Measurements from ENCODE around the gene ALMS1. TPM values are rescaled to one million over a fixed set of nuclear protein-coding genes. Genes with fewer than 3 reads are reported as not detected.
A peak's percentile ranks its signal among the peaks of the same experiment; 100 is the strongest.

Gene ALMS1
- total RNA-seq, 2 experiments from 2014 or later = 35.5 to 57.8 TPM

DNA sequence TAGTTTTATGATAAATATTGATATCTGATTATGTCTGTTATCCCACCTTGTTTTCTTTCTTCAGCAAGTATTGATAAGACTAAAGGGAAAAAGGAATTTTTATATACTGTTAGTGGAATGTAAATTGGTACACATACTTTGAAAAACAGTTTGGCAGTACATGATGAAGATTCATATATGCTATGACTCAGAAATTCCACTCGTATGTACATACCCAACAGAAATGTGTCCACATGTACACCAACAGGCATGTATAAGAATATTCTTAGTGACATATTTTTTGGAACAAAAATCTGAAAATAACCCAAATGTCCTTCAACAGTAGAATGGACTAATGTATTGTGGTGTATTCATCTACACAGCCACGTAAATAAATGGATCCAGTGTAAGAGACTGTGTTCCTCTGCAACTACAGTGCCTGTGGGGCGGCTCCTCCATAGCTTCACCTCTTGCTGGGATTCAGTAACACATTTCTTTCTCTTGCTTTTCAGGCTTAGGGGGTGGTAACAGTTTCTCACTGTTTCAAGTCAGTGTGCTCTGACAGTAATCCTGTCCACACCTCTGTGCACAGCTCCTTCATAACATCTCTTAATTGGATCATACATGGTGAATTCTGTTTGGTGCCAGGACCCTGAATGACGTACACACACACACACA, 35.5 kb upstream of the ALMS1 start:
- CTCF ChIA-PET (ENCODE audit: unreplicated experiment) = no interaction called here
- Histone ChIP-seq H3K9me2 (ENCODE audit: insufficient read depth, low read length) (peaks cover 4% of the 10 kb centered on the region; the same call in 1 of the 2 replicates), H2AFZ (ENCODE audit: low read length) (no peak overlapping the region), H3K36me3 (ENCODE audit: insufficient read depth, low read length) (no peaks in the 10 kb centered on the region), H3K79me2 (ENCODE audit: insufficient read depth, low read depth, low read length) (no peaks in the 10 kb centered on the region), H3K4me2 (ENCODE audit: low read length) (no peak overlapping the region), H4K20me1 (ENCODE audit: insufficient read depth, low read length) (no peaks in the 10 kb centered on the region), H3K27ac (ENCODE audit: low read depth, low read length, poor library complexity, severe bottlenecking) (no peak overlapping the region), H3K4me3 (ENCODE audit: low read depth, low read length, poor library complexity, severe bottlenecking) (no peak overlapping the region), H3K9me3 (ENCODE audit: low read length) (no peaks in the 10 kb centered on the region), H3K4me1 (ENCODE audit: insufficient read depth, low read length, poor library complexity, severe bottlenecking) (no peaks in the 10 kb centered on the region)
- intact Hi-C loops (cut with micrococcal nuclease; ENCODE audit: unreplicated experiment) = no loop called here
- DNase-seq (ENCODE audit: low spot score) = no peak
- POLR2A ChIA-PET = interaction anchor here (0.6 kb wide), 1 partner anchor 362 kb away, joined by 3 read pairs; no protein-coding TSS in a partner anchor
- BruUV-seq (replicated peaks) = no TSS peak
- TF ChIP-seq, protein P1, sequence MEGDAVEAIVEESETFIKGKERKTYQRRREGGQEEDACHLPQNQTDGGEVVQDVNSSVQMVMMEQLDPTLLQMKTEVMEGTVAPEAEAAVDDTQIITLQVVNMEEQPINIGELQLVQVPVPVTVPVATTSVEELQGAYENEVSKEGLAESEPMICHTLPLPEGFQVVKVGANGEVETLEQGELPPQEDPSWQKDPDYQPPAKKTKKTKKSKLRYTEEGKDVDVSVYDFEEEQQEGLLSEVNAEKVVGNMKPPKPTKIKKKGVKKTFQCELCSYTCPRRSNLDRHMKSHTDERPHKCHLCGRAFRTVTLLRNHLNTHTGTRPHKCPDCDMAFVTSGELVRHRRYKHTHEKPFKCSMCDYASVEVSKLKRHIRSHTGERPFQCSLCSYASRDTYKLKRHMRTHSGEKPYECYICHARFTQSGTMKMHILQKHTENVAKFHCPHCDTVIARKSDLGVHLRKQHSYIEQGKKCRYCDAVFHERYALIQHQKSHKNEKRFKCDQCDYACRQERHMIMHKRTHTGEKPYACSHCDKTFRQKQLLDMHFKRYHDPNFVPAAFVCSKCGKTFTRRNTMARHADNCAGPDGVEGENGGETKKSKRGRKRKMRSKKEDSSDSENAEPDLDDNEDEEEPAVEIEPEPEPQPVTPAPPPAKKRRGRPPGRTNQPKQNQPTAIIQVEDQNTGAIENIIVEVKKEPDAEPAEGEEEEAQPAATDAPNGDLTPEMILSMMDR (conservative IDR thresholded peaks at IDR 0.05; ENCODE audit: low read length) = no peak

DNA sequence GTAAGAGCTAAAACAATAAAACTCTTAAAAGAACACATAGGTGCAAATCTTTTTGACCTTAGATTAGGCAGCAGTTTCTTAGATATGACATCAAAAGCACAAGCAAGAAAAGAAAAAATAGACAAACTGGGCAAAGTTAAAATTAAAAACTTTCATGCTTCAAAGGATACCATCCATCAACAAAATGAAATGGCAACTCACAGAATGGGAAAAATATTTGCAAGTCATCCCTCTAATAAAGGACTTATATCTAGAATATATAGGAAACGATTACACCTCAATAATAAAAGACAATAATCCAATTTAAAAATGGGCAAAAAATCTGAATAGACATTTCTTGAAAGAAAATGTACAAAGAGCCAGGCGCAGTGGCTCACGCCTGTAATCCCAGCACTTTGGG, 29.5 kb upstream of the ALMS1 start:
- POLR2A ChIA-PET = interaction anchor here (0.7 kb wide), 1 partner anchor 38 kb away, joined by 3 read pairs; no protein-coding TSS in a partner anchor
- DNase-seq (ENCODE audit: low spot score) = no peak
- intact Hi-C loops (cut with micrococcal nuclease; ENCODE audit: unreplicated experiment) = no loop called here
- Histone ChIP-seq H2AFZ (ENCODE audit: low read length) (no peak overlapping the region), H3K4me2 (ENCODE audit: low read length) (no peak overlapping the region), H4K20me1 (ENCODE audit: insufficient read depth, low read length) (no peaks in the 10 kb centered on the region), H3K36me3 (ENCODE audit: insufficient read depth, low read length) (no peaks in the 10 kb centered on the region), H3K4me3 (ENCODE audit: low read depth, low read length, poor library complexity, severe bottlenecking) (no peak overlapping the region), H3K9me2 (ENCODE audit: insufficient read depth, low read length) (peaks cover 4% of the 10 kb centered on the region; the same call in 1 of the 2 replicates), H3K4me1 (ENCODE audit: insufficient read depth, low read length, poor library complexity, severe bottlenecking) (no peaks in the 10 kb centered on the region), H3K79me2 (ENCODE audit: insufficient read depth, low read depth, low read length) (no peaks in the 10 kb centered on the region), H3K9me3 (ENCODE audit: low read length) (0 out of 2 replicates have a peak, but pooled peaks cover 3% of the 10 kb centered on the region), H3K27ac (ENCODE audit: low read depth, low read length, poor library complexity, severe bottlenecking) (no peak overlapping the region)
- CTCF ChIA-PET (ENCODE audit: unreplicated experiment) = no interaction called here
- BruUV-seq (replicated peaks) = no TSS peak
- no peak for TF ChIP-seq EZH2phosphoT487 (IDR thresholded peaks at IDR 0.05; ENCODE audit: borderline replicate concordance, low read depth, low read length)

DNA sequence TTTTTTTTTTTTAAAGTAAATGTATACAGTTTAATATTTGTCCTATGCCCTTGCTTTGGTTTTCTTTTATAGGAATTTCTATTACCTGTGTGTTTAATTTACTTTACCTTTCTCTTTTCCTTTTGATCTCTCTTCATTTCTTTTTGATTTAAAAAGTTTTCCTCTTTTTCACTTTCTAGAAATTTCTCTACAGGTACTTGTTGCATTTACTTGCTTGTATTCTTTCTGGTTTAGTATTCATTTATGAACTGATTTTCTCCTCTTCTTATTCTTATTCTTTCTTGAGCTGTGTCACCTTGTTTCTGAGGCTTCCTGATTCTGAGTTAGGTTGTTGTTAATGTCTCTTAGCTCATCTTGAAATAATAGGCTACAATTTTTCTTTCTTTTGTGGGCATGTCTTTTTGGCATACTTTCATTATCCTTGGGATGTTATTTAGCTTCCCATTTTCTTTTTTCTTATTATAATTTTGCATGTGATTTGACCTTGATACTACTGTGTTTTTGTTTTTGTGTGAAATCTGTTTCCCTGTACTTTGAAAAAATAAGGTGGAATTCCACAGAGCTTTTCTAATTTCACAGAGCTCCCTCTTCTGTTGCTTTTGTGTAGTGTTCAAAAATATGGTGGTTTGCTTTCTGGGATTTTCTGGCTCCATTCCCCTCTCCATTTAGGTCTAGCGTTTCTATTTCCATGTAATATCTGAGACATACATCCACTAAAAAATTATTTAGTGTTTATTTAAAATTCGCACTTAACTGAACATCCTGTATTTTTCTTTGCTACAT, 25.5 kb upstream of the ALMS1 start:
- CTCF ChIA-PET (ENCODE audit: unreplicated experiment) = no interaction called here
- Histone ChIP-seq H3K4me1 (ENCODE audit: insufficient read depth, low read length, poor library complexity, severe bottlenecking) (no peaks in the 10 kb centered on the region), H3K4me3 (ENCODE audit: low read depth, low read length, poor library complexity, severe bottlenecking) (no peak overlapping the region), H3K36me3 (ENCODE audit: insufficient read depth, low read length) (no peaks in the 10 kb centered on the region), H3K9me2 (ENCODE audit: insufficient read depth, low read length) (no peaks in the 10 kb centered on the region), H3K79me2 (ENCODE audit: insufficient read depth, low read depth, low read length) (no peaks in the 10 kb centered on the region), H3K9me3 (ENCODE audit: low read length) (0 out of 2 replicates have a peak, but pooled peaks cover 3% of the 10 kb centered on the region), H3K4me2 (ENCODE audit: low read length) (no peak overlapping the region), H2AFZ (ENCODE audit: low read length) (no peak overlapping the region), H4K20me1 (ENCODE audit: insufficient read depth, low read length) (no peaks in the 10 kb centered on the region), H3K27ac (ENCODE audit: low read depth, low read length, poor library complexity, severe bottlenecking) (no peak overlapping the region)
- POLR2A ChIA-PET = interaction anchor here (0.6 to 1.0 kb wide), 2 partner anchors 23 to 24 kb away, joined by 3 to 4 read pairs; no protein-coding TSS in a partner anchor
- no TSS peak for BruUV-seq (replicated peaks)
- no peak for DNase-seq (ENCODE audit: low spot score)
- TF ChIP-seq, protein P1 (conservative IDR thresholded peaks at IDR 0.05; ENCODE audit: low read length) = peak; percentile 72
- TF ChIP-seq EZH2phosphoT487 (IDR thresholded peaks at IDR 0.05; ENCODE audit: borderline replicate concordance, low read depth, low read length) = no peak
- intact Hi-C loops (cut with micrococcal nuclease; ENCODE audit: unreplicated experiment) = no loop called here
